ENCODE data around the gene TBRG1.

TBRG1 gene

DNA sequence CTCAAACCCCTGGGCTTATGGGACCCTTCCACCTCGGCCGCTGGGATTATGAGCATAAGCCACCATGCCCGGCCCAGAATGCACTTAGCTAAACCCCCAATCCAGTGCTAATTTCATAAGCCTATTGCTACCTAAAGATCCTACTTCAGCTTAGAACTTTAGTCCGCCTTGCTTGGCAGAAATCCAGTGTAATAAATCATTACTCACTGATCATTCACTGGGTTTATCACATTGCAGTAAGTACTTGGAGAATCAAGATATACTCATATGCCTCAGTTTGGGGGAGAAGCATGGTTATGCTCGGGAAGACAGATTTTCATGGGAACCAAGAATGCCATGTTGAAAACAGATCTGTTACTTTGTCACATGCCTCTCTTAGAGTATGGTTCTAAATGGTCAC is 3.8 kb upstream of the TBRG1 start:
- DNase-seq: no peak

DNA sequence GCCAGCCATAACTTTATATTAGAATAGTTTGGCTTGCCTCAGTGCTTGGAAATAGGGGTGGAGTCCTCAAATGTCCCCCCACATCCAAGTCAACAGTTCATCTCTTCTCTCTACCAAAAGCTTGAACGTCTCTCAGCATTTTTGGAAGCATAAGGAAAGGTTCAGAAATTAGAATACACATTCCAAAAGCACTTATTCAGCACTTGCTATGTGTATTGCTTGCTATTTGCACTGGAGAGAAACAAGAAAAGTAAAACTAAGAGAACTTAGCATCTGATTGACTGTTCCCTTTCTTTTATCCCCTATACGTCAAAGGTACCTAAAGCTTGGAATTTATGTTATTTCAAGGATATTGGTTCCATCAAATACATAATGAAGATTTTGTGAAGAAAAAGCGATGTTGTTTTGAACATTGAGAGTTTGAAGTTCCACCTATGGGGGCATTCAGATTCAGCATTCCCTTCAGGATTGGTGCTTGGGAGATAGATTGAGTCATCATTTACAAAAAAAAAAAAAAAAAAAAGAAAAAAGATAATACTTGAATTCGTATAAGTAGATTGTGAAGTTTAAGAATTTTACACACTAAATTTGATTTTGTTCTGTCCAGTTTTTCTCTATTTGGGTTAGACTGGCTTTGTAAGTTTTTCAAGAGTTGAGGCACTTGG is 1.3 kb downstream of the TBRG1 start:
- no peak for DNase-seq

DNA sequence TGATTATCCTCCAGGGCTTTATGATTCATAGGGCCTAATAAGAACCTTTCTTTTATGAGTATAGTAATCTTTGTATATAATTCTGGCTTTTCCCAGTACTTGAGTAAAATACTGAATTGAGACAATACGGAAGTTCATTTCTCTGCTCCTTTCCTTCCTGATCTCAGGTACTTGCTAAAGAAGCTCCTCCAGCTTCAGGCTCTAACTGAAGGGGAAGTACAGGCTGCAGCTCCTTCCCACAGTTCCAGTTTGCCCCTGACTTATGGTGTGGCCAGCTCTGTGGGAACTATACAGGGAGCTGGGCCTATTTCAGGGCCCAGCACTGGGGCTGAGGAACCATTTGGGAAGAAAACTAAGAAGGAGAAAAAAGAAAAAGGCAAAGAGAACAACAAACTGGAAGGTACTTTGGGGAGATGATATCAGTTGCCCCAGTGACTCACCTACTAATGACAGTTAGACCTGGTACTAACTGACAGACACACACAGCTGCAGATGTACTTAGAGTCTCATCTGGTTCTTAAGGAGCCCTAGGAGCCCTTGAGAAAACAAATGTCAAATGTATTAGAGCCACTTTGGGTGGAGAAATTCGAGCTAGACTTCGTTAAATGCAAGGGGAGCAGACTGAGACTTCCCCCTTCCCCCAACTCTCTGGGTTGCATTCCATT is 3.0 kb downstream of the TBRG1 start:
- DNase-seq: no peak

GRCh38 chr11:124627546-124627945 is 4.9 kb downstream of the TBRG1 start:
- no peak for DNase-seq

DNA sequence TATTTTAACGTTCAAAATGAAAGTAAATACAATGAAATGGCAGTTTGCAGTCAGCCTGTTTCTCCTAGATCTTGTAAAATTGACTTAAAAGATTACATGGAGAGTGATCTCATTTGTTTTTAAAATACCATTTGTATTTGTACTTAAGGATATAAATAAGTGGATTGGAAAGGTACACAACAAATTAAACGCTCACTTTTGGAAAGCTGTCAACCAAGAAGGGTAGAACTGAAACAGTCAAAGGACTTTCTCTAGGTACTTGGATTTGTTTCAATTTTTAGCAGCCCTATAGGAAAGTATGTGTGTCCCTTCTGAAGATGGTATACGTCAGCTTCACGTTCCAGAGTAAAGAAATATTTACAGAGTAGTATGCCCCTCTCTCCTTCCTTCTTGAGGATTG is 7.3 kb downstream of the TBRG1 start:
- DNase-seq: no peak

GRCh38 chr11:124633355-124633754 is 10.7 kb downstream of the TBRG1 start:
- peak in 1 of 2 experiments; percentile 41 for DNase-seq

DNA sequence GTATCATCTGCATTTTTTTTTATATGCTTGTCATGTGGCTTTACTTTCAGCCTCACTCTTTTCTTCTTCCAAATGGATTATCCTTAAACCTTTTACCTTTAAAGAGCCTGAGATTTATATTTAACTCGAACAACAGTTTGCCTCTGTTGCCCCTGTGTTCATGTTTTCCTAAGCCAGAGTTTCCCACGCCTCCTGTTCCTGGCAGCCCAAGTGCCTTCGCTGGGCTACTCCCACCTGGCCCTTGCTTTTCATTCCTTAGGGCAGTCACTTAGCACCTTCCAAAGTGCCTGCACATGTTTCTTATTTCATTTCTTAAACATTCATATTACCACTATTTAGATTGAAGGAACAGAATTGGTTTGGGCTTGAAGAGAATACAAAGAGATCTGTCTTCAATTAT is 13.3 kb downstream of the TBRG1 start:
- DNase-seq: no peak

DNA sequence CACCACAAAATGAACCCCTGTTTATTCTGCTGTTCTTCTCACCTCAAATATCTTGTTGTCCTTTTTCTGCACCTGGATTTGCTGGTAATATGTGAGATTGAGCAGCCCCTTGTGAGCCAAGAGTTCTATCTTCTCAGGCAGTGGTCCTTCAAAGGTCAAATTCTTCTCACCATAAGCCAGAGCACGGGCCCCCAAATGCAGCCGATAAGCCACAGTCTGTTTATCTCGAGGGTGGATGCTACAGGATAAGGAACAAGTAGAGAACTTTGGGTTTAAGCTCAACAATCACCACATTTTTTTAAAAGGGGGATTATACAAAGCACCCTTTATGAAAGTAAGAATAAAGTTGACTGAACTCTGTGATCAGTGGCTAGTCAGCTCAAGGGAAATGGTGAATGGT is 15.8 kb downstream of the TBRG1 start:
- no peak for DNase-seq

DNA sequence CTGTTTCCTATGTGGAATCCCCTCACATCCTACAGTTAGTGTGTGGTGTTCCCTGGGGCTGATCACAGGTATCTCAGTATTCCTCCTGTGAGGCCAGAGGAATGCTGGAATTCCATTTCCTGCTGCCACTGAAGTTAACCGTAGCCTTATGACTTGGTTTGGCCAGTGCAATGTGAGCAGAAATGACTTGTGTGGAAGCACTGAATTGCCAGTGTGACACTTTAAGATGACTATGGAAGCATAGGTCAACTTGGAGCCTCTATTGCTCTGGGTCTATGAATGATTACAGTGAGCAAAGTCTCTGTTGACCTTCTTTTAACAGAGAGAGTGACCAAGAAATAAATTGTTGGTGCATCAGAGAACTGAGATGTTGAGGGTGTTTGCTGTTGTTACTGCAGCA is 16.5 kb downstream of the TBRG1 start:
- DNase-seq: no peak

DNA sequence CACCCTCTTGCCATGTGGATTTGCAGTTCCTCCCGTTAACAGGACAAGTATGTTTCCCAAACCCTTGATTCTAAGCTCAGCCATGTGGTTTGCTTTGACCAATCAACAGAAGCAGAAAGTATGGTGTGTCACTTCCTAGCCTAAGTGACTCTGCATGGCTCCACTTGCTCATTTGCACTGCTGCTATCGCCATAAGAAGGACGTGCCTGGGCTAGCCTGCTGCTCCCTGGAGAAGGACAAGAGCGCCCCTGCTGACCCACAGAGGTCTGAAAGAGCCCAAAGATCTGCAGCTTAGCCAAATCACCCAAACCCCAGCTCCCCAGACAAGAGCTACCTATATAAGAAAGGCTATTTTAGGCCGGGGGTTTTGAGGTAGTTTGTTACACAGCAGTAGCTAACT is 18.0 kb downstream of the TBRG1 start:
- DNase-seq: no peak

- DNase-seq: no peak
Observed at GRCh38 chr11:124642628-124643027, 20.0 kb downstream of the TBRG1 start.

- DNase-seq: no peak
Observed at GRCh38 chr11:124643042-124643604, 20.5 kb downstream of the TBRG1 start.

GRCh38 chr11:124643605-124644425 is 21.2 kb downstream of the TBRG1 start:
- DNase-seq: no peak

DNA sequence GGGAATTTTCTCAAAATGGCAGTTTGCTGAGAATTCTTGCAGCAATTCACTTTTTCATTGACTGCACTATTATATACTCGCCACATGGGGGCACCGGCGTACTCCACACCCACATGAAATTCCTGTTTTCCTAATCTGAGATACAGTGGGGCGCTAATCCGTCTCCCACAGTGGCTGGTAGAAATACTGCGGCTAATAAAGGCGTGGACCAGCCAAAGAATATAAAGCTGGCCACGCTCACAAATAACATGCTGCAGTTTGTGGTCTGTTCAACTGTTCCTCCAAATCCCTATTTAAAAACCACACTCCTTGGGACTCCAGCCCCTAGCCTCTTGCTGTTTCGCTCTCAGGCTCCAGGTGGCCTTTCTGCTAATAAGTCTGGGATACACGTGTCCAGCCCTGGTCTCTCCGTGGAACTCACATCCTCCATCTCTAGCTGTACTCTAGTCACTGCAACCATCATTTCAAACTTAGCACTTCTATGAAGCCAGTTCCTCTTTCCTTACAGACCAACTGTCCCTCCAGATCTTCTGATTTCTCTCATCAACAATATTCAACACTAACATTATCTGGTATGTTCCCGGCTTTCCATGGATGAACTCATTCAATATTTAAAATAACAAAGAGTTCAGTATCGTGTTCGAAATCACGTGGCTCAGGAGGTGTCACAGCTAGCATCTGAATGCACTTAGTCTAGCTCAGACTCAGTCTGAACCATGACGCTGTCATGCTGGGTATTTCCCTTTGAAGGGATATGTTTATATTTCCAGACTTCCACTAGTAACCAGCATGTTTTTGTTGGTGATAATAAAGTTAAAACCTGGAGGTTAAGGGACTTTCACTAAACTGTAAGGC is 22.0 kb downstream of the TBRG1 start:
- peak; percentile 29 to 80 for DNase-seq

GRCh38 chr11:124646148-124646547 is 23.5 kb downstream of the TBRG1 start:
- DNase-seq: no peak

GRCh38 chr11:124648610-124649009 is 25.9 kb downstream of the TBRG1 start:
- DNase-seq: no peak

DNA sequence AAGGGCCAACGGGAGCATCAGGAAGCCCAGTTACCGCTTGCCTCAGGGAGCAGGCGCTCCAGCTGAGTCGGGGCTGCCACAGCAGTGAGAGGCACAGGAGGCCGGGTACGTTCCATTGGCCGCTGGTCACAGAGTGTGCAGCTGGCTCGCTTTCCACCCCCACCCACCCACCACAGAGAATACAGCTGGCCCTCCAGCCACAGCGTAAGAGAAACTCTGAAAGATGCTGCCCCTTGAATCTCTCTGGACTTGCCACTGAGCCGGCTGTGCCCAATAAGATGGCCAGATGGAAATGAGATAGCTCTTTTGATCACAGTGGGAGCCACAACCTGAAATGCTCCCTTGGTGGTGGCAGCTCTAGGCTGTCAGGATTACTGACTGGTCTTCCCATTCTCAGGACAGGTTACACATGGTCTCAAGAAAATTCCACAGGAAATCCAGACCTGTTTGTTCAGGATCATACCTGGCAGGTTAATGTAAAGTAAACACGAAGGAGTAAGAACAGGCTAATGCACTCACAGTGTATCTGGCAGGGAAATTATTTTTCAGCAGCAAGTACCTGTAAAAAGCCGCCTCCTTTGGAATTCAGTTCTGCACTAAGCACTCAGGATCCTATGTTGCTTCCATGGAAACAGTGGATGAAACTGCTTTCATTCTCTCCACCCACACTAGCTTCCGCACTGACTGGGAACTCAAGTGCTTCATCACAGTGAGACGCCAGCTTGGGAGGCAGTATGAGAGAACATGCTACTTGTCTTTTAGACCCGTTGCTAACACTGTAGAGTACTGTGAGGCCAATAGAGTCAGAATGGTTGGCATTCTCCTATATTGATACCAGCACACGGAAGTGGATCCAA is 34.3 kb downstream of the TBRG1 start:
- DNase-seq: no peak

GRCh38 chr11:124657904-124658303 is 35.2 kb downstream of the TBRG1 start:
- no peak for DNase-seq

DNA sequence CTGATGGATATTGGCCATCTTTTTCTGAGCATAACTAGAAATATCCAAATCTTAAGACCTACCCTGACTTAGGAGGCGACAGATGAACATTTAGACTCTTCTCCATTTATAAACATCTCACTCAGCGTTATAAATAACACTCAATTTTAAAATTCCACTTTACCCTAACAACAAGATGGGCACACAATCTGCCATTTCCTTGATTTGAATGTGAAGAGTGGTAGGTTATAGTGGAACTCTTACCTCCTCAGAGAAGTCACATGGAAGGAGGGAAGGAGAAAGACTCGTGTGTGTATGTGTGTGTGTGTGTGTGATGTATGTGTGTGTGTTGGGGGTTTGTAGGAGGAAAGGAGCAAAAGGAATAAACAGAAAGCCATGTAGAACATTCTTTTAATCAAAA is 35.8 kb downstream of the TBRG1 start:
- no peak for DNase-seq

GRCh38 chr11:124658986-124659385 is 36.3 kb downstream of the TBRG1 start:
- no peak for DNase-seq

GRCh38 chr11:124661553-124661952 is 38.9 kb downstream of the TBRG1 start:
- no peak for DNase-seq

GRCh38 chr11:124662106-124662505 is 39.4 kb downstream of the TBRG1 start:
- DNase-seq: no peak

All from SW 1271 (cell line).